Sigmoid colon (tissue), 7 donors: ENCODE measurements around the gene ATP2B2. TPM values are rescaled to one million over a fixed set of nuclear protein-coding genes. Genes with fewer than 3 reads are reported as not detected.

Source experiments
- DNase-seq: peaks from one replicate; pipeline ENCODE4 v3.0.0-alpha.2; 2019
- H3K27ac ChIP-seq, 4 donors: fragments of 200-600 bp; sonication (generic); one replicate each; pipeline ENCODE4 v1.5.1; 2016 to 2019; ENCODE audit warnings: mild to moderate bottlenecking in 1 of 4
- H3K27me3 ChIP-seq, 3 donors: fragments of 200-600 bp; sonication (generic); one replicate each; pipeline ENCODE4 v1.5.1; 2019; ENCODE audit warnings: mild to moderate bottlenecking in 1 of 3
- H3K36me3 ChIP-seq, 4 donors: fragments of 200-600 bp; sonication (generic); one replicate each; pipeline ENCODE4 v1.5.1; 2016 to 2019
- H3K4me1 ChIP-seq, 4 donors: fragments of 200-600 bp; sonication (generic); one replicate each; pipeline ENCODE4 v1.5.1; 2017 to 2019
- H3K4me3 ChIP-seq, 4 donors: fragments of 200-600 bp; sonication (generic); one replicate each; pipeline ENCODE4 v1.5.1; 2017 to 2019; ENCODE audit warnings: mild to moderate bottlenecking in 2 of 4, moderate library complexity in 1 of 4
- H3K9me3 ChIP-seq, 4 donors: fragments of 200-600 bp in 3 of 4; sonication (generic) in 3 of 4; one replicate each; pipeline versions ENCODE4 v1.5.1 to v1.6.1; 2013 to 2019
- EP300 ChIP-seq, 4 donors: sonication (generic); formaldehyde crosslinking; IDR thresholded peaks; one replicate each; pipeline ENCODE4 v1.6.1; 2017; ENCODE audit warnings: antibody characterized with exemption in 4 of 4
- POLR2A ChIP-seq, 2 donors: fragments of 450-650 bp; IDR thresholded peaks; one replicate each; pipeline ENCODE4 v1.6.1; 2016; ENCODE audit warnings: antibody characterized with exemption in 2 of 2, mild to moderate bottlenecking in 2 of 2, moderate library complexity in 2 of 2
- POLR2AphosphoS5 ChIP-seq, 4 donors: sonication (generic); formaldehyde crosslinking; IDR thresholded peaks; one replicate each; pipeline ENCODE4 v1.6.1; 2017; ENCODE audit warnings: antibody characterized with exemption in 4 of 4
- WGBS, 2 donors: extraction: QIAGEN DNeasy Blood & Tissue Kit; methylation state at CpG; one replicate each; pipeline ENCODE4 v1.1.7; 2013; 5-methylcytosine and 5-hydroxymethylcytosine counted together
- intact Hi-C: fragments of 100-400 bp; cut with DNase I; formaldehyde crosslinking; loops from one replicate; pipeline ENCODE4 v1.15.1; 2023
- polyA plus RNA-seq, 3 donors: library from polyadenylated mRNA; stranded (reverse); fragments of 200-250 nt; gene quantifications; one replicate each; pipeline ENCODE4 v1.2.3, GENCODE V29; 2013
- total RNA-seq, 4 donors: library from RNA; depleted of rRNA; stranded (reverse); fragments of >200 nt; gene quantifications; one replicate each; pipeline ENCODE4 v1.1.0, GENCODE V29; 2016
- TF ChIP-seq, protein P1 (sequence below), 4 experiments: fragments of 450-650 bp in 3 of 4; fragments of 200-600 bp in 1 of 4; IDR thresholded peaks; one replicate each; pipeline ENCODE4 v1.5.1; 2016 to 2019; ENCODE audit warnings: antibody characterized with exemption in 4 of 4, mild to moderate bottlenecking in 3 of 4, moderate library complexity in 2 of 4
- donor health status: healthy with polysubstance abuse.
- donor health status: Bipolar disorder and iron deficiency.
- donor health status: healthy.

ATP2B2 gene
- total and polyA plus RNA-seq, 7 donors = under 0.01 to 0.83 (median 0.23) TPM; not detected in 3

DNA sequence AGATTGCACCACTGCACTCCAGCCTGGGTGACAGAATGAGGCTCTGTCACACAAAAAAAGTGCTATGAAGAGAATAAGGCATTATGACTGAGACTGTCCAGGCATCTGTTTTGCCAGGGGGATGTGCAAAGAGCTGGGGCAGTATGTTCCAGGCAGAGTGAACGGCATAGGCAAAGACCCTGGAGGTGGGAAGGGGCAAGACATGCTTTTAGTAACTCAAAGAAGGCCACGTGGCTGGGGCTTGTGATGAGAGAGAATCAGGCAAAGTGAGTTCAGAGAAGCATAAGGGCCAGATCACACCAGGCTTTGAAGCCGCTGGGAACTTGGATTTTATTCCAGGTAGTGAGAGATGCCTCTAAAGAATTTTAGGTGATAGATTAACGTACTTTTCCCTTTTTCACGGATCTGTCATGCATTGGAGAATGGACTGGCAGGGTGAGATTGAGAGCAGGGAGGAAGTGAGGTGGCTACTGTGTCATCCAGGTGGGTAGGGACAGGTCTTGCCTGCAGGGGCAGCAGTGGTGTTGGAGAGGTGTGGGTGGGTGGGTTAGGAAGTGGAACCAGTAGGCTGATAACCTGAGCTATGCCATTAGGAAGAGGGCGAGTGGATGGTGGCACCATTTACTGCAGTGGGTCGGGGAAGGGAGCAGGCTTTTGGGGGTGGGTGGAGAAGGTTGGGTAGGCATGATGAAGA is 31.7 kb downstream of the ATP2B2 start:
- intact Hi-C loops = no loop called here
- H3K27ac ChIP-seq = no peak overlapping the region
- peaks cover 4 to 53% (median 10%) of the 10 kb centered on the region in 3 donors for H3K27me3 ChIP-seq
- no peak overlapping the region for H3K4me3 ChIP-seq
- H3K4me1 ChIP-seq = no peaks in the 10 kb centered on the region
- DNase-seq = no peak
- WGBS, 2 donors = 63 to 71% methylated on average over 7 of the region's 7 CpGs
- H3K36me3 ChIP-seq = no peaks in the 10 kb centered on the region
- TF ChIP-seq, protein P1, sequence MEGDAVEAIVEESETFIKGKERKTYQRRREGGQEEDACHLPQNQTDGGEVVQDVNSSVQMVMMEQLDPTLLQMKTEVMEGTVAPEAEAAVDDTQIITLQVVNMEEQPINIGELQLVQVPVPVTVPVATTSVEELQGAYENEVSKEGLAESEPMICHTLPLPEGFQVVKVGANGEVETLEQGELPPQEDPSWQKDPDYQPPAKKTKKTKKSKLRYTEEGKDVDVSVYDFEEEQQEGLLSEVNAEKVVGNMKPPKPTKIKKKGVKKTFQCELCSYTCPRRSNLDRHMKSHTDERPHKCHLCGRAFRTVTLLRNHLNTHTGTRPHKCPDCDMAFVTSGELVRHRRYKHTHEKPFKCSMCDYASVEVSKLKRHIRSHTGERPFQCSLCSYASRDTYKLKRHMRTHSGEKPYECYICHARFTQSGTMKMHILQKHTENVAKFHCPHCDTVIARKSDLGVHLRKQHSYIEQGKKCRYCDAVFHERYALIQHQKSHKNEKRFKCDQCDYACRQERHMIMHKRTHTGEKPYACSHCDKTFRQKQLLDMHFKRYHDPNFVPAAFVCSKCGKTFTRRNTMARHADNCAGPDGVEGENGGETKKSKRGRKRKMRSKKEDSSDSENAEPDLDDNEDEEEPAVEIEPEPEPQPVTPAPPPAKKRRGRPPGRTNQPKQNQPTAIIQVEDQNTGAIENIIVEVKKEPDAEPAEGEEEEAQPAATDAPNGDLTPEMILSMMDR (IDR thresholded peaks at IDR 0.05) = no peak
- TF ChIP-seq POLR2A (IDR thresholded peaks at IDR 0.05) (no peak), POLR2AphosphoS5 (IDR thresholded peaks at IDR 0.05) (no peak), EP300 (IDR thresholded peaks at IDR 0.05) (no peak)
- H3K9me3 ChIP-seq = no peaks in the 10 kb centered on the region

GRCh38 chr3:10472877-10473440 is 32.4 kb downstream of the ATP2B2 start:
- H3K4me1 ChIP-seq = no peaks in the 10 kb centered on the region
- H3K4me3 ChIP-seq = no peak overlapping the region
- no peak for DNase-seq
- H3K27ac ChIP-seq = no peak overlapping the region
- peaks cover 4 to 61% (median 10%) of the 10 kb centered on the region in 3 donors for H3K27me3 ChIP-seq
- WGBS, 2 donors = 93% methylated on average over 2 of the region's 2 CpGs
- no peaks in the 10 kb centered on the region for H3K9me3 ChIP-seq
- no peak for TF ChIP-seq EP300 (IDR thresholded peaks at IDR 0.05)
- TF ChIP-seq, protein P1 (IDR thresholded peaks at IDR 0.05) = no peak
- TF ChIP-seq POLR2AphosphoS5 (IDR thresholded peaks at IDR 0.05) = no peak
- TF ChIP-seq POLR2A (IDR thresholded peaks at IDR 0.05) = no peak
- no peaks in the 10 kb centered on the region for H3K36me3 ChIP-seq
- intact Hi-C loops = no loop called here

- DNase-seq = no peak
- Histone ChIP-seq H3K4me3 (no peak overlapping the region), H3K4me1 (no peaks in the 10 kb centered on the region), H3K27ac (no peak overlapping the region), H3K27me3 (peaks cover 4 to 73% (median 10%) of the 10 kb centered on the region in 3 donors), H3K36me3 (no peaks in the 10 kb centered on the region), H3K9me3 (no peaks in the 10 kb centered on the region)
- intact Hi-C loops = no loop called here
- TF ChIP-seq, protein P1 (IDR thresholded peaks at IDR 0.05) = no peak
- TF ChIP-seq EP300 (IDR thresholded peaks at IDR 0.05) = no peak
- no peak for TF ChIP-seq POLR2AphosphoS5 (IDR thresholded peaks at IDR 0.05)
- no peak for TF ChIP-seq POLR2A (IDR thresholded peaks at IDR 0.05)
- WGBS, 2 donors = 12 to 17% methylated on average over 20 of the region's 20 CpGs
These were observed 34.2 kb downstream of the ATP2B2 start for GRCh38 chr3:10471054-10471688.

GRCh38 chr3:10470120-10471053 is 35.0 kb downstream of the ATP2B2 start:
- no peaks in the 10 kb centered on the region for H3K36me3 ChIP-seq
- H3K27me3 ChIP-seq = peaks cover 4 to 69% (median 10%) of the 10 kb centered on the region in 3 donors
- H3K9me3 ChIP-seq = no peaks in the 10 kb centered on the region
- DNase-seq = no peak
- H3K4me1 ChIP-seq = no peaks in the 10 kb centered on the region
- WGBS, 2 donors = 30 to 45% methylated on average over 12 of the region's 12 CpGs
- TF ChIP-seq, protein P1 (IDR thresholded peaks at IDR 0.05) = no peak
- TF ChIP-seq POLR2A (IDR thresholded peaks at IDR 0.05) (no peak), POLR2AphosphoS5 (IDR thresholded peaks at IDR 0.05) (no peak), EP300 (IDR thresholded peaks at IDR 0.05) (no peak)
- H3K27ac ChIP-seq = no peak overlapping the region
- no peak overlapping the region for H3K4me3 ChIP-seq
- intact Hi-C loops = no loop called here
